Lung microvascular endothelial cell (primary cell): Measurements from ENCODE around the gene MTERF4. TPM values are rescaled to one million over a fixed set of nuclear protein-coding genes. Genes with fewer than 3 reads are reported as not detected.

Source experiments
- DNase-seq, 2 donors: peaks; one replicate each; pipeline versions ENCODE4 v3.0.0 to v3.0.0-alpha.2; 2010; ENCODE audit warnings: low read depth in 2 of 2
- total RNA-seq: library from RNA; depleted of rRNA; stranded (reverse); fragments of >200 nt; gene quantifications from 2 replicates; pipeline ENCODE4 v1.2.1, GENCODE V29; 2014

The MTERF4 gene
- total RNA-seq, 1 donor from 2014 or later: 34.1 TPM

DNA sequence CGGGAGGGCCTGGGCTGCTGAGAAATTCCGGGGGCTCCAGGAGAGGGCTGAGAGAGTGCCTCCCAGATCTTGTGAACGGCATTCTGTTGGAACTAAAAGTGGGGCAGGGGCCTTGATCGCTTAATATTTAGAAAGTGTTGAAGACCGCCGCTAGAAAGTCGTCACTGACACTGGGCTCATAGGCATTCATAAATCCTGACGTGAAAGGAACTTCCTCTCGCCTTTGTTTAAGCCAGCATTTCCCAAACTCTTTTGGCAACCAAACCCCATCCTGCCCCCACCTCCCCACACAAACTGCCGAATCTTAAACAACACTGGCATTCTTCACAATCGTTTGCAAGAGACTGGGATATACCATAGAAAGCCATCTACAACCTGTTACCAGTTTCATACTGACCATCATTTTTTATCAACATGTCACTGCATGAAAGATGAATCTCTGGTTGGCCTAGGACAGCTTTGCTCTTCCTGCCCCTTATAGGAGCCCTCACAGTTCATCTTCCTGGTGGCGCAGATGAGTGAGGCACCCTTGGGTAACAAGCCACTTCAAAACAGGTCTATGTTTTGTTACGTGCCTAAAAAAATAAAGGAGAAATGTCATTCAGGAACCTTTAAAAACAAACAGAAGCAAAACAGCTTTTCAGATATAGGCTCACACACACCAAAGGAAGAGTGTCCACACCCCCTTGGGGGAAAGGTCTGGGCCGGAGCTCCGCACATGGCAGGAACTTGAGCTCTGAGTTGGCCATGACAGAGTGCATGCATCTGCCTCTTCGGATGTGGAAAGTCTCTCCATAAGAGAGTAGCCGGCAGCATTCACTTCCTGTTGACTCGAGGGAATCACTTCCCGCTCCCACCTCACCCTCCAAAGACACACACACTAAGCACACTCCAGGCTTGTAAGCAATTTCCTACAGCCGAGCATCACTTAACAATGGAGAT, 13.0 kb downstream of the MTERF4 start:
- DNase-seq: peak; percentile 51 to 69

GRCh38 chr2:241088376-241088775, 13.7 kb downstream of the MTERF4 start:
- DNase-seq: no peak

- no peak for DNase-seq
These were observed 14.4 kb downstream of the MTERF4 start for GRCh38 chr2:241087420-241088268.

GRCh38 chr2:241084856-241085444, 17.1 kb downstream of the MTERF4 start:
- DNase-seq: no peak

GRCh38 chr2:241083091-241083415, 19.0 kb downstream of the MTERF4 start:
- DNase-seq: no peak

DNA sequence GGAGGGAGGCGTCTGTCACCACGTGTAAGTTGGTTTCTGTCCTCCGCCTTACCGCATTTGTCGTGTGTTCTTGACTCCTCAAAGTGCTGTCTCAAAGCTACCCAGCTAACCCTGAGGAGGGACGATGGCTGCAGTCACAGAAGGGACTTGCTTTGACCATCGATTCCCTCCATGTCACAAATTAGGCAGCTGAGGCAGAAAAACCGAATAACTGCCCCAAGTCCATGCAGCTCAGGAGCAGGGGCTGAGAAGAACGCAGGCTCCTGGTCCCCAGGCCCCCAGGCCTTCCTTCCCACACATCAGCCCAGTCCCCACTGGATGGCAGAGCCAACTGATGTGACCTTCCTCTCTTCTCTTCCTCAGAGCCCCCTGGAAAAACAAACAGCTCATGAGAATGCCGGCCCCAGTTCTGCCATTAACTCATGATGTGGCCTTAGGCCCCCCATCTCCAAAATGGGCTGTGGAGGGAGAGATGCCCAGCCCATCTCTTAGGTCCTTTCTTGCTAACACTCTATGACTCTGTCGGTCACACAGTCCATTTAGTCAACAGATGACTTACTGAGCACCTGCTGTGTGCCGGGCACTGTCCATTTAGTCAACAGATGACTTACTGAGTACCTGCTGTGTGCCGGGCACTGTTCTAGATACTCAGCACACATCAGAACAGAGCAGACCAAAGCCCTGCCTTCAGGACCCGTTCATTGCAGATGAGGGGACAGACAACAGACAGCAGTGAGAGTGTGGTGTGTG, 19.6 kb downstream of the MTERF4 start:
- DNase-seq: no peak

DNA sequence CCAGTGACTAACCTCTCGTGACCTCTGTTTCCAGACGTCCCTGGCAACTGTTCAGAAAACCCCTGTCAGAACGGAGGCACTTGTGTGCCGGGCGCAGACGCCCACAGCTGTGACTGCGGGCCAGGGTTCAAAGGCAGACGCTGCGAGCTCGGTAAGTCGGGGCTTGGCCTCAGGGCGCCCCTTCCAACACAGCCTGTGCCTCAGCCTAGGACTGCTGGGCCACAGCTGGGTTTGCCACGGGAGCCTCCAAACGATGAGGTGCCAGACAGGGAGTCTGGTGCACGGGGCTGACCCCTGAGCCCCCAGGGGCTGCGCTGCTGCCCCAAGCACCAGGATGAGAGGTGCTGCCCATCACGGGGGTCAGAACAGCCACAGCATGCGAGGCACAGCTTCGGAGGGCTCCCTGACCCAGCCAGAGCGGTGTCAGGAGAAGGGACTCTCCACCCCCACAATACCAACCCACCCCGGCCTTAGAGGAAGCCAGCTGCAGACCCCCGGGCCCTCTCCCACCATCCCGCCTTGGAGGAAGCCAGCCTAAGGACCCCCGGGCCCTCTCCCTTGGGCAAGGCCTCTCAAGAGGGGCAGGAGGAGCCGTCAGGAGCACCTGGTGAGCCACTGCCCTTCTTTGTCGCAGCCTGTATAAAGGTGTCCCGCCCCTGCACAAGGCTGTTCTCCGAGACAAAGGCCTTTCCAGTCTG, 20.3 kb downstream of the MTERF4 start:
- DNase-seq: no peak

DNA sequence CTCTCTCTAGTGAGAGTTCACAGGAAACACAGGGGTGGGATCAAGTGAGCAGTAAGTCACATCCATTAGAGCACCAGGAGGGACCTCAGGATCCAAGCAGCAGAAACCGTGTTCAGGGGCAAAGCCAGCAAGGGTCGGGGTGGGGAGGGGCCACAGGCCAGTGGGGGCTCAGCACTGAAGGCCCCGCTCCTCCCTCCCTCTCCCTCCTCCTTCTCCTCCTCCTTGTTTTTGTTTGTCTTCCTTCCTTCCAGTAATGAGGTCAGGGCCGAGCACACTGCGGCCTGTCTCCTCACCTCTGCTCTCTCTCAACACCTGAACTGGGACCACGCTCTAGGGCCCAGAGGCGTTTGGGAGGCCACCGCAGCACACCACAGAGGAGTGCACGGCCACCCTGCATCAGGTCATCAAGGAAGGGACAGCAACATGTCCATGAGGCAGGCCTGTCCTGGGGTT, 20.9 kb downstream of the MTERF4 start:
- no peak for DNase-seq

DNA sequence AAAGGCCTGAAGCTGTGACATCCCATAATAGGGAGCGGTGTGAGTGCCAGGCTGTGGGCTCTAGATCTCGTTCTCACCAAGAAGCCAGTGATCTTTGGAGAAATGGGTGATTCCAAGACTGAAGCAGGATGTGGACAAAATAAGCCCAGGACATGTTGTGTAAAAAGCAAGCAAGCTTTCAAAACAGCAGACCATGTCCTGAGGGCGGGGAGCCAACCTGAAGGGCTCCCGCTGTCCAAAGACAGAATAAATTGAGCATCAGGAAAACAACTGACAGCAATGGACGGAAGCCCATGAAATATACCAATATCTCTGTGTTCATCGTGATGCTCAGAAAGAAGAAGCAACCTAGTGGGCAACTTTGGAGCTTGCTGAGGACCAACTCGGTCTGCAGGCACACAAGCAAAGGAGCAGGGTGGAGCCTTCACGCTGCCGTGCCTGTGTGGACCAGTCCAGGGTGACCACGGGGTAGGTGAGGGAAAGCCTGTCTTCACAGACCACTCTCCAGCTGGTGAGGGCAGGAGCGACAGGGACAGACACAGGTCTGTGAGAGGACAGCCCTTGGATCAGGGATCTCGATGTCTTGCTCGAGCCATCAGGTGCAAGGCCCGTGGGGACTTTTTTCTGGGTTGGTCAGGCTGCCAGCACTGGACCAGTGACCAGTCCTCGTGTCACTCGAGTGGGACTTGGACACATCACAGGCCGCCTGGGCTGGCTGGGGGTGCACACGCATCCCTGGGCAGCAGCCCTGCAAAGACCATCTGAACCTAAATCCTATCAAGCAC, 21.5 kb downstream of the MTERF4 start:
- DNase-seq: no peak

GRCh38 chr2:241074901-241075540, 27.1 kb downstream of the MTERF4 start:
- no peak for DNase-seq

DNA sequence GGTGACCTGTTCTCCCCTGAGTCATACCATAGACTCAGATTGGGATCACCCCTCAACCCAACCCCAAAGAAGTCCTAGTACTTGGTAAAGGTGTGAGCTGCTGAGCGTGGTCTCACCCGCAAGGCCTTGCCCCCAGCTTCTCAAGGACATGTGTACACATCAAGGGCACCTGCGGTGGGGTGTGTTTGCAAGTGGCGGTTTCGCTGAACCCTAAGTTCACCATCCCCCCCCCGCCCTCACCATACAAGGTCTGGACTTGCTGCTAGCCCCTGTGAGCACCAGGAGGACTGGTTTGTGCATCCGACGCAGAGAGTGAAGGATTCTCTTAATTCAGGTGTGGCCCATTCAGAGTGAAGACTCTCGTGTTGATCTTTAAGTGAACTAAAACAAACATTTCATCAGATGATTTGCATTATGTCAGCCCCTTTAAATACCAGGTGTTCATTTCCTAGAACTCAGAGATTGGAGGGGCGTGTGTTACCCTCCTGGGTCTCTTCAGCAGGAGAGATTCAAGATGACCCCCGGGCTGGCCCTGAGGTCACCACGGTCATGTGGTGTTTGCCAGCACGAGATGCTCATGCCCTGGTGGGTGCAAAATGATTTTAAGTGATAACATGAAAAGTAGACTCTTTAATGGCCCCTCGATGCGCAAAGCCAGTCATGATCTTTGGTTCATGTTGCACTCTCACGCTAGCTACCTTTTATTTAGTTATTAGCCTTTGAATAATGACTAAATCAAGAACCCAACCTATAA, 27.8 kb downstream of the MTERF4 start:
- DNase-seq: no peak

DNA sequence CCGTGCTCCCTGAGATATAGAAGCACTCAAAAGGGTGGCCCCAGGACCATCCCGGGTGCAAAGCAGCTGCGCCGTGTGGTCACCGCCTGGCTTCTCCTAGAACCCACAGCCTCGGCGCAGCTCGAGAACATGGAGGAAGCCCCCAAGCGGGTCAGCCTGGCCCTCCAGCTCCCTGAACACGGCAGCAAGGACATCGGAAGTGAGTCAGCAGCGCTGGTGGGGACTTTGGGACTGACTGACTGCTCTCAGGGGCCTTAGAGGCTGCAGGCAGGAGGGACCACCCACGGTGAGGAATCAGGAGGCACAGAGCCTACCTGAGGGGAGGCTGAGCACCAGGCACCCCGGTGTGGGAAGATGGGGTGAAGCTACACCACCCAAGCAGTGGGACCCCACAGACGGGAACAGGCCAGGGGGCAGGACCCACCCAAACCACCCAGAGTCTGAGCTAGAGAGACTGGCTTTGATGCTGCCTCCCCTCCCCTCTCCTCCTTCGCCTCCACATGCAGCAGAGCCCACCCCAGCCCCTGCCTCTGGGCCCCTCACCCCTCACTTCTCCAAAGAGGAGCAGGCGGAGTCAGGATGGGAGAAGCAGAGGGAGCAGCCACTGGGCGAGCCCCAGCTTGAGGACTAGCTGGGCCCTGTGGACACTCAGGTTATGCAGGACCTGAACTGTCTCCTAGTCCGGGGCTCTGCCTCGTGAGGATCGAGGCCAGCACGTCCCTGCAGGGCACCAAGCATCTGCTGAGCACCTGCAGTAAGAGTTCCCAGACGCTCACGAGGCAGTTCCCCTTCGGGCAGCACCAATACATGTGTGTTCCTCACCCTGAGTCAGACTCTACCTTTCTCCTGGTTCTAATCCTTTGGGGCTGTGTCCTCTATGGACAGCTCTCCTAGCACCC, 28.7 kb downstream of the MTERF4 start:
- no peak for DNase-seq

DNA sequence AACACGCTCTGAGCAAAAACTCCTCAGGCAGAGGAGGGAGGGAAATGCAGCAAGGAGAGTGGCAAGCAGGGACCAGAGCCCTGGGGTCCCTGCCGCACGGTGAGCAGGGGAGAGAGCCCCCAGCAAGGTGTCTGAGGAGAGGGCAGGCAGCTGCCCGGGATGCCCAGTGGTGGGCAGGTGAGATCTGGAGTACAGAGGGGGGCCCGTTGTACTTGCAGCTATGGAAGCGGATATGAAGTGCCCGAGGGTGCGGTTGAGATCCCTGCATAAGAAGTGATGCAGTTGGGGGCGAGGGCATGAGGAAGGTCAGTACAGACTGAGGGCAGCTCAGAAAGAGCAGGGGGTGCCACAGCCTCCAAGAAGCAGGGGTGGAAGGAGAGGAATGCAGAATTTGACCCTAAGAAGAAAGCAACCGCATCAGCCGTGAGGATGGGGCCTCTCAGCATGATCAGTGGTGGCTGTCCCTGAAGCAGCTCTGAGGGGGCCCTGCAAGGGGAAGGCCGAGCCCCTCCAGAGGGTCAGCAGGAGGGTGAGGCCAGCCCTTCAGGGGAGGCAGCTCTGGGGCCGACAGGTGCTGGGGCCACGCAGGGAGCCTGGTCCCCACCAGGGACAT, 29.4 kb downstream of the MTERF4 start:
- no peak for DNase-seq

- no peak for DNase-seq
These were observed 29.9 kb downstream of the MTERF4 start for GRCh38 chr2:241072151-241072550.

GRCh38 chr2:241071677-241072111, 30.4 kb downstream of the MTERF4 start:
- no peak for DNase-seq

GRCh38 chr2:241070811-241071676, 31.0 kb downstream of the MTERF4 start:
- no peak for DNase-seq
